ENCODE results near the gene PSAT1. TPM values are rescaled to one million over a fixed set of nuclear protein-coding genes. Genes with fewer than 3 reads are reported as not detected.

Gene PSAT1
- total RNA-seq, 2 donors from 2014 or later: 1.5 to 1.6 TPM

DNA sequence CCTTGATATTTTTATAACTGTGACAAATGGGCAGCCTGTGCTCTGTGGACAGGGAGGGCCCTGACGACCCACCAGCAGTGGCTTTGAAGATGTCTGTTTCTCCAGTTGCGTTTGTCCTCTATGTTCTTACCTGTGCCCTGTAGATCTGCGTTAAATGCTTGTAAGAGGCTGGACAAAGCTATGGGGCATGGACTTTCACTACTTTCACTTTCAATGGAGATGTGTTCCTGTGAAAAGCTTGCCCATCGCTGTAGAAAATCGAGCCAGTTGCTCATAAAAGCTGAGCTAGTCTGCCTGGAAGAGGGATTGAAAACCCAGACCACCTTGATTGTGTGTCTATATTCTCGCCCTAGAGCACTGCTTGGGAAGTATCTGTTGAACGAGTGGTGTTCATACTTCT lies 74.1 kb downstream of the PSAT1 start:
- H3K4me1 Mint-ChIP-seq: peaks cover 2% of the 10 kb centered on the region
- no peak overlapping the region for H3K4me3 Mint-ChIP-seq
- no peak for ATAC-seq

DNA sequence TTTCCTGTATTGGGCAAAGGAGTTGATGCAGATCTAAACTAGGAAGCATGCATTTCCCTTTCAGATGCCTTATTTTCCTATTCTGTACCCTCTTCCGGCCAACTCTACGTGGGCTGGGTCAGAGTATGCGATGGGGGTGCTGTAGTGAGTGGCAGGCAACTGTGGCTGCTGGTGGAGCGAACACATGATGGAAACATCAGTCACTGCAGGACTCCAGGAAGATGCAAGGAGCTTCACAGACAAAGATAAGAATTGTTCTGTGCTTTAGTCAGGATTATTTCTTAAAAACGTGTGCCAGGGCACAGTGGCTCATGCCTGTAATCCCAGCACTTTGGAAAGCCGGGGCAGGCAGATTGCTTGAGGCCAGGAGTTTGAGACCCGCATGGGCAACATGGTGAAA lies 75.1 kb downstream of the PSAT1 start:
- peaks cover 2% of the 10 kb centered on the region for H3K4me1 Mint-ChIP-seq
- H3K36me3 Mint-ChIP-seq (ENCODE audit: low read depth): peaks cover 2% of the 10 kb centered on the region
- no peaks in the 10 kb centered on the region for H3K9me3 ChIP-seq (ENCODE audit: control insufficient read depth, low read length, poor library complexity, severe bottlenecking)
- no peak overlapping the region for H3K4me3 Mint-ChIP-seq
- no peak overlapping the region for H3K27ac Mint-ChIP-seq
- peaks cover 62% of the 10 kb centered on the region for H3K27me3 Mint-ChIP-seq
- ATAC-seq (no peak), DNase-seq (no peak)

More for the DNA sequence above, 74.1 kb downstream of the PSAT1 start:
- H3K27ac Mint-ChIP-seq: no peak overlapping the region
- no peak for DNase-seq
- H3K36me3 Mint-ChIP-seq (ENCODE audit: low read depth): peaks cover 2% of the 10 kb centered on the region
- H3K9me3 ChIP-seq (ENCODE audit: control insufficient read depth, low read length, poor library complexity, severe bottlenecking): no peaks in the 10 kb centered on the region
- H3K27me3 Mint-ChIP-seq: peaks cover 56% of the 10 kb centered on the region

Other genes starting within 250 kb of the PSAT1 start
- 10 to 100 TPM; 16.4 to 18.9 TPM for gene CEP78, start 61.0 kb upstream of the PSAT1 start, total RNA-seq

Measured in T-helper 17 cell (primary cell).